GM18526 (cell line): ENCODE results near the gene ITPR2.

ENCODE experiments used
- POLR2A ChIP-seq: IDR thresholded peaks from 3 replicates; pipeline ENCODE4 v1.6.1; 2011; ENCODE audit not compliant: insufficient read length; ENCODE audit errors: extremely low read depth

Gene ITPR2

GRCh38 chr12:26734510-26735248 is 98.3 kb downstream of the ITPR2 start:
- no peak for TF ChIP-seq POLR2A

- TF ChIP-seq POLR2A: no peak
Observed at GRCh38 chr12:26732005-26732908, 100.7 kb downstream of the ITPR2 start.

- no peak for TF ChIP-seq POLR2A
Observed at GRCh38 chr12:26730481-26731350, 102.3 kb downstream of the ITPR2 start.

- no peak for TF ChIP-seq POLR2A
Observed at GRCh38 chr12:26728205-26729050, 104.6 kb downstream of the ITPR2 start.

GRCh38 chr12:26727482-26728204 is 105.4 kb downstream of the ITPR2 start:
- TF ChIP-seq POLR2A: no peak

GRCh38 chr12:26726956-26727355 is 106.0 kb downstream of the ITPR2 start:
- no peak for TF ChIP-seq POLR2A

- no peak for TF ChIP-seq POLR2A
Observed at GRCh38 chr12:26725276-26725916, 107.6 kb downstream of the ITPR2 start.

- no peak for TF ChIP-seq POLR2A
Observed at GRCh38 chr12:26724309-26724702, 108.7 kb downstream of the ITPR2 start.

GRCh38 chr12:26723379-26724308 is 109.3 kb downstream of the ITPR2 start:
- TF ChIP-seq POLR2A: no peak

- TF ChIP-seq POLR2A: no peak
Observed at GRCh38 chr12:26721800-26722199, 111.2 kb downstream of the ITPR2 start.

GRCh38 chr12:26719852-26720251 is 113.1 kb downstream of the ITPR2 start:
- TF ChIP-seq POLR2A: no peak

GRCh38 chr12:26717757-26718156 is 115.2 kb downstream of the ITPR2 start:
- no peak for TF ChIP-seq POLR2A
